PC-9 (cell line): Measurements from ENCODE around the gene PPP1R16B. TPM values are rescaled to one million over a fixed set of nuclear protein-coding genes. Genes with fewer than 3 reads are reported as not detected.

Source experiments
- BruUV-seq: library from RNA; stranded (reverse); fragments of 400-500 nt; replicated peaks from 2 replicates; lab custom pipeline; 2021; lab: Mats Ljungman, UMichigan
- CTCF ChIA-PET: fragments of 300-600 bp; sonication (Branson Sonifier 250); formaldehyde crosslinking; loops from one replicate; lab custom pipeline; 2022; ENCODE audit warnings: antibody characterized with exemption; lab: Charles Lee
- POLR2A ChIA-PET: fragments of 300-600 bp; sonication (Branson Sonifier 250); formaldehyde crosslinking; loops from one replicate; lab custom pipeline; 2022; ENCODE audit warnings: antibody characterized with exemption; ENCODE audit not compliant: unreplicated experiment; lab: Charles Lee
- DNase-seq, 2 experiments: peaks; one replicate each; pipeline versions ENCODE4 v3.0.0 to v3.0.0-alpha.2; 2015 to 2022; ENCODE audit warnings: mixed read lengths in 1 of 2
- H2AFZ ChIP-seq: fragments of 200-600 bp; sonication (generic); 2 replicates; pipeline ENCODE4 v1.8.1; 2017; ENCODE audit warnings: antibody characterized with exemption
- H3F3A ChIP-seq: fragments of 200-600 bp; sonication (generic); 2 replicates; pipeline ENCODE4 v1.8.1; 2017; ENCODE audit warnings: antibody characterized with exemption, mild to moderate bottlenecking, low read depth; ENCODE audit not compliant: insufficient read depth
- H3K27ac ChIP-seq: fragments of 200-600 bp; sonication (generic); 2 replicates; pipeline ENCODE4 v1.6.1; 2016; ENCODE audit warnings: mixed run types
- H3K27me3 ChIP-seq: fragments of 200-600 bp; sonication (generic); 2 replicates; pipeline ENCODE4 v1.6.1; 2016; ENCODE audit warnings: low read depth, mixed run types; ENCODE audit not compliant: insufficient read depth
- H3K36me3 ChIP-seq: fragments of 200-600 bp; sonication (generic); 2 replicates; pipeline ENCODE4 v1.6.1; 2016; ENCODE audit warnings: low read depth, mixed run types
- H3K4me1 ChIP-seq: fragments of 200-600 bp; sonication (generic); replicated peaks from 2 replicates; pipeline ENCODE4 v1.6.1; 2016; ENCODE audit warnings: mixed run types; ENCODE audit not compliant: insufficient read depth
- H3K4me2 ChIP-seq: fragments of 200-600 bp; sonication (generic); 2 replicates; pipeline ENCODE4 v1.6.1; 2017; ENCODE audit warnings: mixed run types
- H3K4me3 ChIP-seq: fragments of 200-600 bp; sonication (generic); 2 replicates; pipeline ENCODE4 v1.6.1; 2016; ENCODE audit warnings: mixed run types
- H3K79me2 ChIP-seq: fragments of 200-600 bp; sonication (generic); 2 replicates; pipeline ENCODE4 v1.6.1; 2017; ENCODE audit warnings: low read depth, mixed run types
- H3K9me2 ChIP-seq: fragments of 200-600 bp; sonication (generic); 2 replicates; pipeline ENCODE4 v1.8.1; 2017; ENCODE audit warnings: mild to moderate bottlenecking; ENCODE audit not compliant: insufficient read depth
- H3K9me3 ChIP-seq: fragments of 200-600 bp; sonication (generic); 2 replicates; pipeline ENCODE4 v1.8.1; 2016; ENCODE audit warnings: low read depth; ENCODE audit not compliant: insufficient read depth
- H4K20me1 ChIP-seq: fragments of 200-600 bp; sonication (generic); 2 replicates; pipeline ENCODE4 v1.8.1; 2017; ENCODE audit not compliant: insufficient read depth
- EZH2 ChIP-seq: fragments of 200-600 bp; sonication (generic); IDR thresholded peaks from 2 replicates; pipeline ENCODE4 v1.8.0; 2017; ENCODE audit warnings: antibody characterized with exemption, low read depth
- intact Hi-C: fragments of 100-400 bp; cut with micrococcal nuclease; formaldehyde crosslinking; loops from one replicate; pipeline ENCODE4 v1.10.0; 2022; ENCODE audit not compliant: unreplicated experiment
- total RNA-seq: library from RNA; stranded (reverse); gene quantifications from 2 replicates; pipeline ENCODE4 v1.2.3, GENCODE V29; 2021
- TF ChIP-seq, protein P1 (sequence below): fragments of 200-600 bp; sonication (generic); conservative IDR thresholded peaks from 2 replicates; pipeline ENCODE4 v1.6.1; 2017; ENCODE audit warnings: mixed run types, antibody characterized with exemption, mild to moderate bottlenecking, moderate library complexity

Gene PPP1R16B
- total RNA-seq, 1 experiment from 2014 or later: not detected

DNA sequence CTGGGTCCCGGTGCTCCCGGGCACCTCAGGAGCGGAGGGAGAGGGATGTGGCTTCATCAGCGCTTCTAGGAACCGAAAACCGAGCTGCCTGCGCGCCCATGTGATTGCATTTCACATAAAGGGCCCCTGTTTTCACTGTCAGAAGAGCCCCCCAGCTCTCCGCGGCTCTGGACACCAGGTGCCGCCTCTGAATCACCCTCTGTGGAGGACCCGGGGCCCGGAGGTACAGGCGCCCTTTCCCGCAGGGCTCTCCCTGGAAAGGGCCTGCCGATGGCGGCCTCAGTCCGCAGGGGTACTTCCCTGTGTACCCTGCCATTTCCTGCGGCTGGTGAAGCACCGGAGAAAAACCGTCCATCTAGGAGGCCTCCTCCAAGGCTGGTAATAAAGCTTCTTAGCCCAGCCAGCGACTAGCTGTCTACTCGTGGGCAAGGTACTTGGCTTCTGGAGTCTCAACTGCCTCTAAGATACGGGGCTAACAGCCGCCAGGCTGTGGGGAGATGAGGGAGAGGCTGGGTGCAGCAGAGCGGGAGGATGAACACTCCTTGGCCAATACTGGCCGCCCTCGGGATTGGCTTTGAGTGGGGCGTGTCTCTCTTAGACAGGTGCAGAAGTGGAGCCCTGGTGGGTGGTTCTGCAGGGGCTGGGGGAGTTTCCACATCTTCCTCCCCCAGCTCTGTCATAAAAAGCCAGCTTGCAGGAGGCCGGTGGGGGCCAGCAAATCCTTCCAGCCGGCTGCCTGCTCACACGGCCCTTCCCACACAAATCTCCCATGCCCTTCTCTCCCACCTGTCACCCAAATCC is 1.6 kb downstream of the PPP1R16B start:
- H3K9me2 ChIP-seq: no peaks in the 10 kb centered on the region
- no peaks in the 10 kb centered on the region for H3K36me3 ChIP-seq
- DNase-seq: no peak
- no peak overlapping the region for H2AFZ ChIP-seq
- no peaks in the 10 kb centered on the region for H3K79me2 ChIP-seq
- ChIA-PET CTCF (no interaction called here), POLR2A (no interaction called here)
- no peak overlapping the region for H3K27ac ChIP-seq
- TF ChIP-seq EZH2: no peak
- TF ChIP-seq, protein P1, sequence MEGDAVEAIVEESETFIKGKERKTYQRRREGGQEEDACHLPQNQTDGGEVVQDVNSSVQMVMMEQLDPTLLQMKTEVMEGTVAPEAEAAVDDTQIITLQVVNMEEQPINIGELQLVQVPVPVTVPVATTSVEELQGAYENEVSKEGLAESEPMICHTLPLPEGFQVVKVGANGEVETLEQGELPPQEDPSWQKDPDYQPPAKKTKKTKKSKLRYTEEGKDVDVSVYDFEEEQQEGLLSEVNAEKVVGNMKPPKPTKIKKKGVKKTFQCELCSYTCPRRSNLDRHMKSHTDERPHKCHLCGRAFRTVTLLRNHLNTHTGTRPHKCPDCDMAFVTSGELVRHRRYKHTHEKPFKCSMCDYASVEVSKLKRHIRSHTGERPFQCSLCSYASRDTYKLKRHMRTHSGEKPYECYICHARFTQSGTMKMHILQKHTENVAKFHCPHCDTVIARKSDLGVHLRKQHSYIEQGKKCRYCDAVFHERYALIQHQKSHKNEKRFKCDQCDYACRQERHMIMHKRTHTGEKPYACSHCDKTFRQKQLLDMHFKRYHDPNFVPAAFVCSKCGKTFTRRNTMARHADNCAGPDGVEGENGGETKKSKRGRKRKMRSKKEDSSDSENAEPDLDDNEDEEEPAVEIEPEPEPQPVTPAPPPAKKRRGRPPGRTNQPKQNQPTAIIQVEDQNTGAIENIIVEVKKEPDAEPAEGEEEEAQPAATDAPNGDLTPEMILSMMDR: no peak
- no peaks in the 10 kb centered on the region for H3F3A ChIP-seq
- no peaks in the 10 kb centered on the region for H3K4me1 ChIP-seq
- intact Hi-C loops: no loop called here
- peaks cover 69% of the 10 kb centered on the region for H3K27me3 ChIP-seq
- H3K4me2 ChIP-seq: no peak overlapping the region
- H3K4me3 ChIP-seq: no peak overlapping the region
- H4K20me1 ChIP-seq: no peaks in the 10 kb centered on the region
- no TSS peak for BruUV-seq
- no peaks in the 10 kb centered on the region for H3K9me3 ChIP-seq

DNA sequence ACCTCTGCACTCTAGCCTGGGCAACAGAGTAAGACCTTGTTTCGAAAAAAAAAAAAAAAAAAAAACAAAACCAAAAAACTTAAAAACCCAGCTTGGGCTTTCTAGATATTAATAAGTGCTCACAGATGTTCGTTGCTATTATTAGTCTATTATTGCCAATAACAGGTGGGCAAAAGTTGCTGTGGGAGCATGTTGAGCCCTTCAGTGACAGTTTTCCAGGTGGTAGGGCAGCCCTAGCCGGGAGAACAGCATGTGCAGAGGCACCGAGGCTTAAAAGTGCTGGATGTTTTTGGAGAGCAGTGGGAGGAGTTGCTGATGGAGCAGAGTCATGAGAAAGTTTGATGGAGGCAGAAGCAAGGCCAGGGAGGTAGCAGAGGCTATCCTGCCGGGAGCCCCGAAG is 4.4 kb downstream of the PPP1R16B start:
- H3K27ac ChIP-seq: no peak overlapping the region
- POLR2A ChIA-PET: no interaction called here
- no peaks in the 10 kb centered on the region for H3K4me1 ChIP-seq
- no peak for TF ChIP-seq EZH2
- TF ChIP-seq, protein P1: no peak
- no TSS peak for BruUV-seq
- intact Hi-C loops: no loop called here
- no peaks in the 10 kb centered on the region for H3K79me2 ChIP-seq
- no peaks in the 10 kb centered on the region for H4K20me1 ChIP-seq
- no peaks in the 10 kb centered on the region for H3K36me3 ChIP-seq
- H3K4me2 ChIP-seq: no peak overlapping the region
- CTCF ChIA-PET: no interaction called here
- H2AFZ ChIP-seq: no peak overlapping the region
- no peak overlapping the region for H3K4me3 ChIP-seq
- DNase-seq: no peak
- H3K27me3 ChIP-seq: peaks cover 67% of the 10 kb centered on the region
- no peaks in the 10 kb centered on the region for H3F3A ChIP-seq
- H3K9me2 ChIP-seq: no peaks in the 10 kb centered on the region
- H3K9me3 ChIP-seq: no peaks in the 10 kb centered on the region

DNA sequence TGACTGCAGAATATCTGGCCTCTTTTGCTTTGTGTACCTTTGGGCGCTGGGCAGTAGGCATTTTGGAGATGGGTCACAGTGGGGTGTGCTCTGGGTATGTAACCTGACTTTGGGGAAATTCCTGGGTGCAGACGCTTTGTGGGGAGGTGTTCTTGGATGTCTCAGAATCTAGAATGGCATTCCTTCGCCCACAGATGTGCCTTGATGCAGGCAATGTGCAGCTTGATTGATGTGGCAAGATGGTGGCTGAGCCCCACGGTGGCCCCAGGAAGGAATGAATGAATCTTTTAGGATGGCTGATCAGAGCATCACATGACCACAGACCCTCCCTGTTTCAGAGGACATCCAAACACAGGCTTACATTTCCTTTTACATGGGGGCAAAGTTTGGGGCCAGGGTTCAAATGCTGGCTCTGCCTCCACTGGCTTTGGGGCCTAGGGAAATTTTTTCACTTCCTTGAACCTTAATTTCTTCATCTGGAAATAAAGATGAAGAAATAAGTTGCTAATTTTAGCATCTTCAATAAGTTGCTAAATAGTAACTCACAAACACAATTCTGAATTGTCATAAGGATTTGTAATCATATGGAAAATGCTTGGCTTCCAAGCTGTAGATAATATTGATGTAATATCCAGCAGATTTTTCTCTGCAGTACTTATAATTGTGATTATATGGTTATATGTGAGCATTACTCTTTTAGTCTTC is 5.6 kb downstream of the PPP1R16B start:
- peaks cover 65% of the 10 kb centered on the region for H3K27me3 ChIP-seq
- H3K79me2 ChIP-seq: no peaks in the 10 kb centered on the region
- H3K36me3 ChIP-seq: no peaks in the 10 kb centered on the region
- no peak for TF ChIP-seq EZH2
- TF ChIP-seq, protein P1: no peak
- no peaks in the 10 kb centered on the region for H4K20me1 ChIP-seq
- ChIA-PET POLR2A (no interaction called here), CTCF (no interaction called here)
- no peaks in the 10 kb centered on the region for H3F3A ChIP-seq
- H3K9me3 ChIP-seq: no peaks in the 10 kb centered on the region
- H3K9me2 ChIP-seq: no peaks in the 10 kb centered on the region
- no peak for DNase-seq
- BruUV-seq: no TSS peak
- H3K4me2 ChIP-seq: no peak overlapping the region
- H3K27ac ChIP-seq: no peak overlapping the region
- no peaks in the 10 kb centered on the region for H3K4me1 ChIP-seq
- H3K4me3 ChIP-seq: no peak overlapping the region
- H2AFZ ChIP-seq: no peak overlapping the region
- intact Hi-C loops: no loop called here
